ENCODE results near the gene ARHGEF1.

DNA sequence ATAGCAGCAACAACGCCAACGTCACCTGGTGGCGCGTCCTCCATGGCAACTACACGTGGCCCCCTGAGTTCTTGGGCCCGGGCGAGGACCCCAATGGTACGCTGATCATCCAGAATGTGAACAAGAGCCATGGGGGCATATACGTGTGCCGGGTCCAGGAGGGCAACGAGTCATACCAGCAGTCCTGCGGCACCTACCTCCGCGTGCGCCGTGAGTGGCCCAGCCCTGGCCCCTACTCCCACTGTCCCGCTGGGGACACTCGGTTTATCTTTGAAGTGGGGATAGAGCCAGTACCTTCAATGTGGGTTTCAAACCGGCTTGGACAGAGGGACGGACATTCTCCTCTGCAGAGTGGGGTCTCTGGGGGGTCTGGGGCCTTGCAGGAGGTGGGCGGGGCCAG is 3.9 kb upstream of the ARHGEF1 start:
- no peak for TF ChIP-seq EZH2 (IDR thresholded peaks at IDR 0.05; ENCODE audit: low read length)
- TF ChIP-seq, protein P1, sequence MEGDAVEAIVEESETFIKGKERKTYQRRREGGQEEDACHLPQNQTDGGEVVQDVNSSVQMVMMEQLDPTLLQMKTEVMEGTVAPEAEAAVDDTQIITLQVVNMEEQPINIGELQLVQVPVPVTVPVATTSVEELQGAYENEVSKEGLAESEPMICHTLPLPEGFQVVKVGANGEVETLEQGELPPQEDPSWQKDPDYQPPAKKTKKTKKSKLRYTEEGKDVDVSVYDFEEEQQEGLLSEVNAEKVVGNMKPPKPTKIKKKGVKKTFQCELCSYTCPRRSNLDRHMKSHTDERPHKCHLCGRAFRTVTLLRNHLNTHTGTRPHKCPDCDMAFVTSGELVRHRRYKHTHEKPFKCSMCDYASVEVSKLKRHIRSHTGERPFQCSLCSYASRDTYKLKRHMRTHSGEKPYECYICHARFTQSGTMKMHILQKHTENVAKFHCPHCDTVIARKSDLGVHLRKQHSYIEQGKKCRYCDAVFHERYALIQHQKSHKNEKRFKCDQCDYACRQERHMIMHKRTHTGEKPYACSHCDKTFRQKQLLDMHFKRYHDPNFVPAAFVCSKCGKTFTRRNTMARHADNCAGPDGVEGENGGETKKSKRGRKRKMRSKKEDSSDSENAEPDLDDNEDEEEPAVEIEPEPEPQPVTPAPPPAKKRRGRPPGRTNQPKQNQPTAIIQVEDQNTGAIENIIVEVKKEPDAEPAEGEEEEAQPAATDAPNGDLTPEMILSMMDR (optimal IDR thresholded peaks at IDR 0.05 in 1 of 3, IDR thresholded peaks at IDR 0.05 in 1 of 3, conservative IDR thresholded peaks at IDR 0.05 in 1 of 3; ENCODE audit: extremely low read depth in 1 of 3, insufficient read depth in 2 of 3, low read length in 3 of 3): no peak
